Bladder microvascular endothelial cell (primary cell): ENCODE measurements around the gene MAP1LC3C. TPM values are rescaled to one million over a fixed set of nuclear protein-coding genes. Genes with fewer than 3 reads are reported as not detected.

Source experiments
- total RNA-seq: library from RNA; depleted of rRNA; stranded (reverse); fragments of >200 nt; gene quantifications from 2 replicates; pipeline ENCODE4 v1.2.3, GENCODE V29; 2014

Gene MAP1LC3C
- total RNA-seq, result not detected in 2 replicates

DNA sequence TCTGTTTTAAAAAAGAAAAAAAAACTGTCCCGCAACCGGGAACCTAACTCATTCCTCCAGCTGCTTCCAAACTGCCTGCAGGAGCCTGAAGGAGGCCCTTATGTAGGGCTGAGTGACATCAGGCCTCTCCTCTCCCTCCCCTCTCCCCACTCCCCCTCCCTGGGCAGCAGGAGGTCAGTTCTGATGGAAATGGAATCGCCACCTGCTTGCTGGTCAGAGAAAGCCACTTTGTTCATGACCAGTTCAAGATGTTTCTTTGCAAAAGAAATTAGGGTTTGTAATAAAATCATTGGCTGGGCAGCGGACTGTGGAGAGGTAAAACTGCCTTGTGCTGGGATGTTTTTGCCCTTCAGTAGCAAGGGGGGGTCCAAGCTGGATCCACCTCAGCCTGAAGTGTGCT, at the start of gene MAP1LC3C:
MAP1LC3C (minus strand) TSS at position 73 of the 400 bp plus-strand sequence. CDS start 90 bp downstream, outside the sequence.

DNA sequence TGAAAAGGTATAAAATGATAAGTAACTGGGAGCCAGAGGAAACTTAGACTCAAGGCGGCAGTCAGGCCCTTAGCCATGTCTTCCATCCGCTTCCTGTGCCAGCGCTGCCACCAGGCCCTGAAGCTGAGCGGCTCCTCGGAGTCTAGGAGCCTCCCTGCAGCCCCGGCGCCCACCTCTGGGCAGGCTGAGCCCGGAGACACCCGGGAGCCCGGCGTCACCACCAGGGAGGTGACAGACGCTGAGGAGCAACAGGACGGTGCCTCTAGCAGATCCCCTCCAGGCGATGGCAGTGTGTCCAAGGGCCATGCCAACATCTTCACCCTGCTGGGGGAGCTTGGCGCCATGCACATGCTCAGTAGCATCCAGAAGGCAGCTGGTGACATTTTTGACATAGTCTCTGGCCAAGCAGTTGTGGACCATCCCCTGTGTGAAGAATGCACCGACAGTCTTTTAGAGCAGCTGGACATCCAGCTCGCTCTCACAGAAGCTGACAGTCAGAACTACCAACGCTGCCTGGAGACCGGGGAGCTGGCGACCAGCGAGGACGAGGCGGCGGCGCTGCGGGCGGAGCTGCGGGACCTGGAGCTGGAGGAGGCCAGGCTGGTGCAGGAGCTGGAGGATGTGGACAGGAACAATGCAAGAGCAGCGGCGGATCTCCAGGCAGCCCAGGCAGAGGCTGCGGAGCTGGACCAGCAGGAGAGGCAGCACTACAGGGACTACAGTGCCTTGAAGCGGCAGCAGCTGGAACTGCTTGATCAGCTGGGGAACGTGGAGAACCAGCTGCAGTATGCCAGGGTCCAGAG, 41.0 kb downstream of the MAP1LC3C start, which contains the start of gene BECN2:
BECN2 (plus strand) TSS at position 76 of the 803 bp plus-strand sequence; CDS start at position 76, 0 bp downstream.

Other genes with a start within 250 kb of the MAP1LC3C start
- gene EXO1, start 150.9 kb downstream of the MAP1LC3C start, total RNA-seq, result 7.6 and 9.4 TPM in 2 replicates
- not detected in 2 replicates for gene BECN2, start 41.3 kb downstream of the MAP1LC3C start, total RNA-seq